ENCODE data around the gene ERAL1. TPM values are rescaled to one million over a fixed set of nuclear protein-coding genes. Genes with fewer than 3 reads are reported as not detected.
A peak's percentile ranks its signal among the peaks of the same experiment; 100 is the strongest.

Gene ERAL1
- total and polyA plus RNA-seq, 2 of the 4 experiments (the other 2 are of a cell fraction): 34.1 to 62.3 TPM

GRCh38 chr17:28864991-28865849 is 10.4 kb downstream of the ERAL1 start:
- Histone ChIP-seq H3K14ac (replicated peaks; ENCODE audit: low read depth, low read length) (no peak overlapping the region), H3K4ac (ENCODE audit: low read depth, low read length) (no peak overlapping the region), H3K4me3 (ENCODE audit: insufficient read depth, low read depth, low read length) (no peak overlapping the region), H3K18ac (ENCODE audit: low read depth, low read length) (no peak overlapping the region), H2BK15ac (ENCODE audit: low read depth, low read length) (no peak overlapping the region), H4K8ac (ENCODE audit: low read depth in 2 of 2, low read length in 2 of 2) (no peak overlapping the region), H3K36me3 (ENCODE audit: control insufficient read depth, insufficient read depth, low read length) (peaks cover 6% of the 10 kb centered on the region), H2AFZ (replicated peaks; ENCODE audit: low read length, poor library complexity) (no peak overlapping the region), H2AK5ac (ENCODE audit: low read depth, low read length) (no peak overlapping the region), H3K27me3 (ENCODE audit: control insufficient read depth, insufficient read depth, low read length) (0 out of 2 replicates have a peak, but pooled peaks cover 2% of the 10 kb centered on the region), H2BK20ac (ENCODE audit: low read depth, low read length) (no peak overlapping the region), H3K9me3 (ENCODE audit: control insufficient read depth, insufficient read depth, low read length) (no peaks in the 10 kb centered on the region), H2BK120ac (ENCODE audit: low read depth, low read length) (no peak overlapping the region), H2AK9ac (replicated peaks; ENCODE audit: low read depth, low read length, poor library complexity) (peak overlapping the region; percentile 42), H3K56ac (ENCODE audit: extremely low read depth, insufficient read depth, low read length) (no peak overlapping the region), H3K9ac (ENCODE audit: low read depth, low read length) (no peak overlapping the region), H2BK5ac (ENCODE audit: low read depth, low read length, poor library complexity, severe bottlenecking) (no peak overlapping the region), H3K27ac (ENCODE audit: insufficient read depth, low read length) (no peak overlapping the region), H3K4me1 (ENCODE audit: control insufficient read depth, insufficient read depth, low read length) (no peaks in the 10 kb centered on the region), H3K23ac (ENCODE audit: low read depth, low read length) (no peak overlapping the region), H3K79me1 (ENCODE audit: low read depth in 1 of 2, low read length in 2 of 2) (no peaks in the 10 kb centered on the region), H4K20me1 (ENCODE audit: insufficient read depth, low read length) (no peaks in the 10 kb centered on the region), H4K91ac (ENCODE audit: insufficient read depth, low read depth, low read length) (no peak overlapping the region), H3K4me2 (ENCODE audit: low read depth, low read length) (no peak overlapping the region), H3K9me1 (ENCODE audit: insufficient read depth, low read length) (no peaks in the 10 kb centered on the region), H4K5ac (ENCODE audit: low read depth, low read length) (no peak overlapping the region)
- WGBS, 2 experiments (ENCODE audit: extremely low coverage in 2 of 2, insufficient read length in 1 of 2): 95% methylated on average over 4 of the region's 11 CpGs; no CpG with 5 or more reads in 1 of the 2 experiments
- no TSS peak for BruUV-seq (replicated peaks)
- in situ Hi-C loops (cut with MboI; ENCODE audit: low sequenced_read_pairs): no loop called here
- dilution Hi-C loops (cut with HindIII; ENCODE audit: low sequenced_read_pairs, unreplicated experiment): no loop called here
- no peak for ATAC-seq (ENCODE audit: low read depth)
- ChIA-PET CTCF (no interaction called here), POLR2A (ENCODE audit: unreplicated experiment) (no interaction called here)
- DNase-seq: no peak
- intact Hi-C loops (cut with micrococcal nuclease): no loop called here
- TF ChIP-seq NFE2L2 (IDR thresholded peaks at IDR 0.05; ENCODE audit: low read depth, low read length) (no peak), POLR2A (IDR thresholded peaks at IDR 0.05; ENCODE audit: low read depth, low read length) (no peak), RFX5 (IDR thresholded peaks at IDR 0.05; ENCODE audit: low read depth, low read length) (no peak), RCOR1 (IDR thresholded peaks at IDR 0.05; ENCODE audit: insufficient replicate concordance, low read length) (no peak), RAD21 (IDR thresholded peaks at IDR 0.05; ENCODE audit: low read length) (no peak), MAZ (IDR thresholded peaks at IDR 0.05; ENCODE audit: borderline replicate concordance, low read depth, low read length) (no peak), ELK1 (IDR thresholded peaks at IDR 0.05; ENCODE audit: borderline replicate concordance, low read depth, low read length) (no peak), MXI1 (IDR thresholded peaks at IDR 0.05; ENCODE audit: borderline replicate concordance, low read depth, low read length) (no peak), CEBPB (IDR thresholded peaks at IDR 0.05; ENCODE audit: low read depth, low read length) (no peak), BHLHE40 (IDR thresholded peaks at IDR 0.05; ENCODE audit: low read depth, low read length) (no peak), USF2 (IDR thresholded peaks at IDR 0.05; ENCODE audit: low read depth, low read length) (no peak), CHD1 (IDR thresholded peaks at IDR 0.05; ENCODE audit: low read depth, low read length) (no peak), MAFK (IDR thresholded peaks at IDR 0.05; ENCODE audit: low read depth, low read length) (no peak), SMC3 (IDR thresholded peaks at IDR 0.05; ENCODE audit: low read depth, low read length) (no peak), FOS (IDR thresholded peaks at IDR 0.05; ENCODE audit: low read depth, low read length) (no peak)
